Sigmoid colon (tissue), 4 donors: Measurements from ENCODE around the gene ATP4B.

Source experiments
- CTCF ChIP-seq, 4 experiments: fragments of 450-650 bp in 3 of 4; fragments of 200-600 bp in 1 of 4; IDR thresholded peaks; one replicate each; pipeline ENCODE4 v1.5.1; 2016 to 2019; ENCODE audit warnings: antibody characterized with exemption in 4 of 4, mild to moderate bottlenecking in 3 of 4, moderate library complexity in 2 of 4
- EP300 ChIP-seq, 4 donors: sonication (generic); formaldehyde crosslinking; IDR thresholded peaks; one replicate each; pipeline ENCODE4 v1.6.1; 2017; ENCODE audit warnings: antibody characterized with exemption in 4 of 4
- POLR2A ChIP-seq, 2 donors: fragments of 450-650 bp; IDR thresholded peaks; one replicate each; pipeline ENCODE4 v1.6.1; 2016; ENCODE audit warnings: antibody characterized with exemption in 2 of 2, mild to moderate bottlenecking in 2 of 2, moderate library complexity in 2 of 2

- TF ChIP-seq CTCF (IDR thresholded peaks at IDR 0.05) = no peak
- TF ChIP-seq POLR2A (IDR thresholded peaks at IDR 0.05) = no peak
- no peak for TF ChIP-seq EP300 (IDR thresholded peaks at IDR 0.05)
Observed at GRCh38 chr13:113649212-113649611, 8.8 kb downstream of the ATP4B start.
